Activated CD8-positive, alpha-beta memory T cell treated with anti-CD3 and anti-CD28 coated beads for 24 hours (primary cell): ENCODE results near the gene PLPP1.
"Not testable (repeated sequence)": the region's sequence is repeated elsewhere in the genome, so short reads cannot be mapped to it uniquely, and the experiment has no call there.

Source experiments
- DNase-seq: peaks from one replicate; pipeline ENCODE4 v3.0.0-alpha.2; 2020

The PLPP1 gene

DNA sequence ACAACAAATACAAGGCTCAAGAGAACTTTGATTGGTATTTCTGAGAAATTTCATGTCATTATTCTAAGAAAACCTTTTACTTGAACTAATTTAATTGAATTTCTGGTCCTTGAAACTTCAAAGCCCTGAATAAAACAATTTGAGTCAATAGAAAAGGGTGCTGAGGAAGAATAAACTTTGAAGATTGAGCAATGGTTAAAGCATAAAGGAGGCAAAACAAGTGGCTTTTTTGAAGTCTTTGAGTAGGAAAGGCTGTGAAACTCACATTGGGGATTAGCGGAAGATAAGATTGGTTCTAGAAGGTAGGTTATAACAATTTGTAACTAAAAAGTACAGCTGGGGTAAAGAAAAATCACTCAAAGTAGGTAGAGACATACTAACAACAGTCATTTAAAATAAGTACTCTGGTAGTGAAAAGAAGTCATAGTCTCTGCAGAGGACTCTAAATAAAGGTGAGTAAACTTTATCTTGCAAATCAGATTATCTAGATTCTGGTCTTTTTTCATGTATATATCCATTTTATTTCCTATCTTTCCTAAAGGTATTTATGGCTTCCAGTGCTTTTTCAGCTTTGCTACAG is 6.4 kb upstream of the PLPP1 start:
- DNase-seq: no peak

DNA sequence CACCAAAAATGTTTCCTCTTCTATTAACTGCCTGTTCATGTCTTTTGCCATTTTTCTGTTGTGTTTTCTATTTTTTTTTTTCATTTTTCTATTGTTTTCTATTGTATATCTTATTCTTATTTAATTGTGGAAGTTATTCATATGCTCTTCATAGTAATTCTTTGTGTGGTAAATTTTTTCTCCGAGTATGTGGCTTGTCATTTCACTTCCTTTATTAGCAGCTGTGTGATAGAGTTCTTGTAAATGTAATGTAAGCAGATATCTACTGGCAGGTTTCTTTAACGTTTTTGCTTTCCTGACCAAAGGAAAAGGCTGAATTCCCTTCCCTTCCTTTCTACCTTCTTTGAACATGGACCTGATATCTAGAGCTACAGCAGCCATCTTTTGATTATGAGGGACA is 5.8 kb upstream of the PLPP1 start:
- no peak for DNase-seq

DNA sequence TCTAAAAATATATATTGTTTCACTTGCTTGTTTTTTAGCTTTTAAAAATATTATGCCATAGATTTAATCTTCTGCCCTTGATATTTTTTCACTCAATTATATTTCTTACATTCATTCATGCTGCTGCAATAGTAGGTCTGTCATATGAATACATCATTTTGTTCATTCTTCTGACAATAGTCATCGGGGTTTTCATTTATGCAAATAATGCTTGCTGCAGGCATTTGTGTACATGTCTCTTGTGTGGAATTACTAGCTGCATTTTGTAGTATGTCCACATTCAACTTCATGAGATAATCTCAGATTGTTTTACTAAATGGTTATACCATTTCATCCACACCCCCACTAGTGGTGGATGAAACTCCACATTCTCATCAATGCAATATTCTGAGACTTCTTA is 5.3 kb upstream of the PLPP1 start:
- DNase-seq: no peak

DNA sequence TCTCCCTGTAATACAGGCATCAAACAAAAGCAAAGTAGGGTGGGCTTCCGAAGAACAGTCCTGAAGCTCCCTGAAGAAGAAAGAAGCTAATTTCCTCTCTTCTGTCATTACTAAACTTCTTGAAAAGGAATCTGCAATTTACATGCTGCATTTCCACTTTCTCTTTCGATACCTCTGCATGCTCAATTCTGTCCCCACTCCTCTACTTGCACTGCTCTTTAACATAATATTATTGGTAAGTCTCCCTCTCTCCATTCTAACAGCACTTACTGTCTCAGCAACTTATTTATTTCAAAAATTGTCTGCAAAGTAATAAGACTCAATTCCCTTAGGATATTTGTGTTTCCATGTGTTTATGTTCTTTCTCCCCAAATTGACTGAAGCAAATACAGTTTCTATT is 3.9 kb upstream of the PLPP1 start:
- no peak for DNase-seq

DNA sequence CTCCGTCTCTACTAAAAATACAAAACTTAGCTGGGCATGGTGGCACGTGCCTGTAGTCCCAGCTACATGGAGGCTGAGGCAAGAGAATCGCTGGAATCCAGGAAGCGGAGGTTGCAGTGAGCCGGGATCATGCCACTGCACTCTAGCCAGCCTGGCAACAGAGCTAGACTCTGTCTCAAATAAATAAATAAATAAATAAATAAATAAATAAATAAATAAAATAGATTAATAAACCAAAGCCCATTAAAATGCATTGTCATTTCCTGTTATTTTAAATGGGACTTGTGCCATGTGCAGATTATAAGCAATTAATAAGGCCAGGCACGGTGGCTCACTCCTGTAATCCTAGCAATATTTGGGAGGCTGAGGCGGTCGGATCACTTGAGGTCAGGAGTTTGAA is 2.6 kb upstream of the PLPP1 start:
- DNase-seq: not testable (repeated sequence)

DNA sequence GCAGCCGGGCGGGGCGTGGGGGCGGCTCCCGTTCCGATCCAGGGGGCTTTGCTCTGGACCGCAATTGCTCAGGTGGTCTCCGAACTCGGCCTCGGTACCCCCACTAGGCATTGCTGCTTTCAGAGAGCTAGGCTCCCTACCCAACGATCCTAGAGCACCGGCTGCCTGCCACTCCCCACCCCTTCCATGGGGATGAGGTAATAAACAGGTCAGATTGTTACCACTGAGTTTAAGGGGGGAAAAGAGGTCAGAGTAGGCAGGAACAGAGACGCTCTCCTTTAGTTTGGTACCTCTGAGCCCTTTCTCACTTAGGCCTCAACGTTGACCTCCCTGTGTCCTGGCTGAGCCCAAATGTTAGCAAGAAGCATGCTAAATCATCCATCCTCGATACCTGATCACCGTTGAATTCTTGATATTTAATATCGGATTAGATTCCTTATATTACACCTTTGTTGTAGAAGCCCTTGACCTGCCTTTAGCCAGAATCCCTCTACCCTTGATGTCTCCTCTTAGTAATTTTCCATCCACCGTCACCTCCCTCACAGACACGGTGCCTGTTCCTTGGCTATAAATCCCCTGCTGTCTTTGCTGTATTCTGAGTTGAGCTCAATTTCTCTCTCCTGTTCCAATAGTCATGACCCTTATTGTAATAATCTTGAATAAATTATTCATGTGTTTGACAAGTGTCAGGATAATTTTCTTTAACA is 588 bp upstream of the PLPP1 start:
- no peak for DNase-seq

DNA sequence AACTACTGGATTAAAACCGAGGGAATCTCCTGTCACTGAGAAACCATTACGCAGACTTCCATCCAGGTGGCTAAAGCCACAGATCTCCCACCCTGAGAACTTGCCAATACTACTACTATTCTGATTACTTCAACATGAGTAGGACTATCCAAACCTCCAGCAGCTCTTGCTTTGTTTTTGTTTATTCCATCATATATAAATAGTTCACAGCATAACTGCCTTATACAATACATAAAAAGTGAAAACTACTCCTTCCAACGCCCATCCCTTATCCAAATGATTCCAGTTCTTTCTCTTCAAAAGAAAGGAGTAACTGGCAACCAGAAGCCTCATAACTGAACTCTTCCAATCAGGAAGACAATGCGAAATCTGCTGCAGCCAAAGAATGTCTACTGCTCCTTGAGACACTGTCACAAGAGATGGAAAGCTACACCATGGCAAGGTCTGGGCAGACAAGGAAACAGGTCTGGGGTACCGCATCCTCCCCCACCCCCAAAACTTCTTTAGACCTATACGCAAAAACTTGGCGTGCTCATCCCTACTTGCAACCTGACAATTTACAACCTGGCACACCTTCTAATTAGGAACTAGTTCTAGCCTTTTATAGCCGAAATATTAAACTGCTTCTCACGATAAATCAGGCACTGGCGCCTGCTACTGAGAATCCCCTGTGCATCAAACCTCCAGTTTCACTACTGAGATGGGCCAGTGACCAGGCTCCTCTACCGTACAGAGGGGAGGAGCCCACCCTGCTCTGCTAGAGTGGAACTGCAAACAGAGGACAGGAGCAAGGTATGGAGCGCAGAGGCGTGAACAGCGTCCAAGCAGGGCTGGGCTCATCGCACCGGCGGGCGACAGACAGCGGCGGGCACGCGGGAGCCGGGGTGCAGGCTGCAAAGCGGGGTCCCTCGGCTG is 986 bp downstream of the PLPP1 start:
- no peak for DNase-seq

DNA sequence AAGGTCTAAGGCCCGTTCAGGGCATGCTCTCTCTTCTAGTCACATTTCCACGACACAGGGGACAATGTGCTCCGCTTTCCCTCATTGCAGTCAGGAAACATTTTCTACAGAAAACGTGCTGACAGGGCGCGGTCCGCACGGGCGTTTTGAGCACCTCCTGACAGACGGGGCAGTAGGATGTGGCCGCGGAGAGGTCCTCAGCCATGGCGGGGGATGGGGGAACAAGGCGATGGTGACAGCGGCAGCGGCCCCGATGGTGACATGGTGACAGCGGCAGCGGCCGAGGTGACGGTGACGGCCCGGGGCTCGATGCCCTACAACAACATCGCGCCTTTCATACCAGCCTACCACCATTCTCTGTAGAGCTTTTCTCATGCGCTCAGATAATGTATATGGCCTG is 4.1 kb downstream of the PLPP1 start:
- DNase-seq: no peak

DNA sequence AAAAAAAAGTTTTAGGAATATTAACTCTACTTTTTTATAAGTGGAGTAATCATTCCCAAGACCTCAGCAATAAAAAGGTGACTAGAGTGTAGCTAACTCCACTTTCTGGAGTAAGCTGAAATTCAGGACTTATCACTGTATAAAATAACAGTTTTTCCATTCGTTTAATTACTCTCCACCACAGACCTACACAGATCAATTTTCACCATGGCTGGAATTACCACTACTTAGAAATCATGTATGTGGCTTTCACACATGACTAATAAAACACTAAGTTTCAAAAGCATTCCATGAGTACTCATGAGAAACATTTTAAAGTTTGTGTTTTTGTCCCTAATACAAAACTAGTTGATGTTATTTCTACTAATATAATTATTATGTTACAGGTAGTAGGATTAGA is 9.9 kb downstream of the PLPP1 start:
- DNase-seq: no peak

DNA sequence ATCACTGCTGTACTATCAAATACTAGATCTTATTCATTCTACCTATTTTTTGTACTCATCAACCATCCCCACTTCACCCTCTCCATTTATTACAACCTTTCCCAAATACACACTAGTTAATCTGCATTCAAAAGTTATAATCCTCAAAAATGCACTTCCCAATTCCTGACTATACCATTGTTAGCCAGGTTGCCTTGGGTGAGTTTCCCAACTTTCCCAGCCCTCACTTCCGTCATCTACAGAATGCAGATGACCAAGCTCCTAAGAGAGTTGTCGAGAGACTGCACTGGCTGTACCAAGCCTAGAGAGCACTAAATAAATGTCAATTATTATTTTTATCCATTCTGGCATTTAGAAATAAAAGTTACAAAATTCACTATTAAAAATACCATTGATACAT is 11.5 kb downstream of the PLPP1 start:
- no peak for DNase-seq

DNA sequence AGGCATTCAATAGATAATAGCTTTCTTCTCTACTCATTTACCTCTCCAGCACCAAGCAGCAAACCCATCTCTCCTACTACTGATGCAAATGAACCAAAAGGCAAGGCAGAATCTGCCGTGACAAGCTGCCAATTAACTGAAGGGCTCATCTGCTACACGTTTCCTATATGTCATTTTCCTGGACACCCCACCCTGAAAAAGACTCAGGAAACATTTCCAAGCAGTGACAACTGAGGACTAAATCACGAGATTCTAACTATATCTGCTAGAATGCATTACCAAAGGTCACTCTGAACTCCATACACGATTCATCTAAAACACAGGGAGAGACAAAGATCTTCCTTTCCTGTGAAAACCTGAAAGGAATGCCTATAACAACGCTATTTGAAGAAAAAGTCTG is 12.9 kb downstream of the PLPP1 start:
- no peak for DNase-seq

DNA sequence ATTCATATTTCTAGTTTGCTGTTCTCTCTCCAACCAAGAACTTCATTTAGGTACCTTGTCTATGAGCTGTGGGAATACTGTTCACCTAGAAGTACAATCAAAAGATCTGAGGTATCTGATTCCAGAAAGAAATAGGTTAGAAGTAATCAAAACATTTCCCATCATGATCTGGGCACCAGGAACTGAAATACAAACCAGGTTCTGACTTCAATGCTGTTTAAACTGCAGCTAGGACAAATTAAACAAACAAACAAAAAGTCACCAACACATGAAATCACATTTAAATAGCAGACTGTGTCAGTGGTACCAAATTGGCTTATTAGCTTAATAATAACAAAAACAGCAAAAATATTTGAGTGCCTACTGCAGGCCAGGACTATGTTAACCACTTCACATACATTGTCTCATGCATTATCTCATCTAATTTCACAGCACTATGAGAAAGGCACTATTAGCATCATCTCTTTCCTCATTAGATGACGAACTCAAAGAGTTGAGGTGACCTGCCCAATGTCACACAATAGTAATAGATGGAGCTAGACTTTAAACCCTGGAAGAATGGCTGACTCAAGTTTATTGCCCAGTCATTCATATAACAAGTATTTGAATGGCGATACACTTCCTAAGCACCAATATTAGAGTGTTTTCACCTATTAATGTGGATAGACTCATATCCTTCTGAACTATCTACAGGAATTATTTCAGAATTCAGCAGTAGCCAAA is 14.5 kb downstream of the PLPP1 start:
- no peak for DNase-seq

DNA sequence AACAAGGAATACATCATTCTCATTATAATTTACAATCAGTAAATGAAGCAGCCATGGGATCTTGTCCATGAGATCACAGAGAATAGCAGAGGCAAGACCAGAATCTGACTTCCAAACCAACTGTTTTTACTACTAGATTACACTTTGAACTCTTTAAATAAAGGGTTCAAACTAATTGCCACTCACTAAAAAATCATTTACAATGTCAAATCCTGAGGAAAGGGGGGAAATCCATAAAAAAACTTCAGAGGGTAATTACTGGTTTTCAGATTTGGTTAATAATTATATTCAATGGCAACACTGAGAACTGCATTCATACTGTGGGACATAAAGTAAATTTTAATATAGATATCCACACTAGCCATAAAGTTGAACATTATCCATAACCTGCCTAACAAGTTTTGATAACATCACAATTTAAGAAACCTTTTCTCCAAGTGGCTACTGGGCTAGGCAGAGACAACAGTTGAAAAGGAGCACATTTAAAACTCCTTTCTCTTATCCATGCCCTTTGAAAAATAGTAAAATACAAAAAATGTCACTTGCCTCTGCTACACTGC is 15.9 kb downstream of the PLPP1 start:
- DNase-seq: no peak

DNA sequence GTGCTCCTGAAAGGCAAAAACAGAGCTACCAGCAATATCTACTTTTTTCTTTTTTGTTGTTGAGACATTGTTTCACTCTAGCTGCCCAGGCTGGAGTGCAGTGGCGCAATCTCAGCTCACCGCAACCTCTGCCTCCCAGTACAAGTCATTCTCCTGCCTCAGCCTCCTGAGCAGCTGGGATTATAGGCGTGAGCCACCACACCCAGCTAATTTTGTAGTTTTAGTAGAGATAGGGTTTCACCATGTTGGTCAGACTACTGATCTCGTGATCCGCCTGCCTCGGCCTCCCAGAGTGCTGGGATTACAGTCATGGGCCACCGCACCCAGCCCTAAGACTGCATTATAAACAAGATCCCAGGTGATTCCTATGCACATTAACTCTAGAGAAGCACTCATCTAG is 17.0 kb downstream of the PLPP1 start:
- DNase-seq: no peak

DNA sequence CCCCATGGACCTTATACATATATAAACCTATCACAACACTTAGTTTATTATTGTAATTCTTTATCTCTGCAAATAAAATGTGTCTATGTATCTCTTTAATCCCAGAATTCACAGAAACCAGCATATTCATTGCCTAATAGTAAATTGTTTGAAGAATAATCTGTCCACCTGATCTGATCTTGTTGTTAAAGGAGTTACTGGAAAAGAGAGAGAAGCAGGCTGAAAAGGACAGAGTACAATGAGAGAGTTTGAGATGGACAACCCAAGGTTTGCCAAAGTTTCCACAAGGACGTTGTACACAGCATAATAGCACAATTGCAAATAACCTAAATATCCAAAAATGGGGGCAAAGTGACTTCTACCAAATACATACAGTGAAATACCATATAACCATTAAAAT is 23.8 kb downstream of the PLPP1 start:
- DNase-seq: no peak

DNA sequence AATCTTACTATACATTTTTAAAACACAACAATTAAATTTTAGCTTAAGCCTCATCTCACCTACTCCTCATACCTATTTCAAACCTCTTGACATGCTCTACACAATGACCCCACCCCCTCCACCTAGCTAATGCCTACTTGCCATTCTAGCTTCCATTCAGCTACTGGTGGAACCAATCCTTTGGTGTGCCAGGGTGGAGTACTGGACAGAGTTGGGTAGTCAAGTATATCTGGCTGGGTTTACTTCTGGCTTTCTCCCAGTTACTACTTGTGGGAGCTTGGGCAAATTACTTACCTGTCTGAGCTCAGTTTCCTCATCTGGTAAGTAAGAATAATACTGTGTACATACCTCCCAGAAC is 24.3 kb downstream of the PLPP1 start:
- DNase-seq: no peak

DNA sequence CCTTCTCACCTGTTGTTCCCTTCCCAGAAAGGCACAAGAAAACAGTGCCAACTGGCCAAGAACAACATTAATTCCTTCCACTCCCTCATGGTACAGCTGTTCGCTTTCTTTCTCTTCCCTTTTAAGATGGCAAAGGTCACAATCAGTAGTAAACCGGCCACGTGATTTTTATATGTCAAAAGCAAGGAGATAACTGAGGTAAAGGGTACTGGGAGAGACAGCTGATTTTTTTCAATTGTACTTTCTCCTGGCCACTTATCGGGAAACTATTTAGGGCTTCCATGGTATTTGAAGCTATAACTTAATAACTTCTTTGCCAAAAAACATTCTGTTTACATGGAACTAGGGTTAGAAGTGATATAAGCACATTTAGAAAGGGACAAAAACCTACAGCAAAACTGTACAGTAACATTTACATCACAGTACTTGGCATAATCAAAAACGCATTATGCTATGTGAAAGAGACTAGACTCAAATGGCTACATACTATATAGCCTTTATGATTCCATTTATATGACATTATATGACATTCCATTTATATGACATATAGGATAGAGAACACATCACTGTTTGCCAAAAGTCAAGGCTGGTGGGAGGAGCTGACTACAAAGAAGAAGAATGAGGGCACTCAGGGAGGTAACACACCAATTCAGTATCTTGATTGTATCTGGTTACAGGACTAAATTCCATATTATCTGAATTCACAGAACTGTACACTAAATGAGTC is 24.8 kb downstream of the PLPP1 start:
- DNase-seq: no peak

DNA sequence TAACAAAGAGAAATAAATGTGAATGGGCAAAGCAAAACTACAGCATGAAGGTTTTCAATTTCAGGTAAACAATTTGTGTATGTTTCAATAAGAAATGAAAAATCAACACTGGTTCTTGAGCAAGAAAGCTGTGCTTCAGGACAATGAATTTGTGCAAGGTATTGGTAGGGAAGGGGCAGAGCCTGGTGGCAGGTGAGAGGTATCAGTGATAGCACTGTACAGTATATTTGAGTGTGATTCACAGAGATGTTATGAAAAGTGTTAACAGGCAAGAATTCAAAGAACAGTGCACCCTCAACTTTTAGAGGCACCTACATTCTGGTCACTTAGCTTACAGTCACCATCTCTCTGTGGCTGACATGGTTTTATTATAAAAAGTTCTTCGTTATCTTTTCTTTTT is 25.7 kb downstream of the PLPP1 start:
- DNase-seq: no peak

DNA sequence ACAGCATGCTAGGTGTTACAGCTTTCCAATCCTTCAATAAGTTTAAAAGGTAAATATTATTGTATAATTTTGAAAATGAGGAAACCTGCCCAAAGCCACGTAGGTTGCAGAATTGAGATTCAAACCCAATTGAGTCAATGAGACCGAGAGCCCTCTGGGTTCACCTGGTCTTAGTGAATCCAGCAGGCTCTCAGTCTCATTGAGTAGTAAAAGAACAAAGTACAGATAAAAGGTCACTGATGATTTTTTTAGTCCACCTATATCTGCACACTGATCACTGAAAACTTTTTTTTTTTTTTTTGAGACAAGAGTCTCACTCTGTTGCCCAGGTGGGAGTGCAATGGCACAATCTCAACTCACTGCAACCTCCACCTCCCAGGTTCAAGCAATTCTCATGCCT is 27.2 kb downstream of the PLPP1 start:
- no peak for DNase-seq

DNA sequence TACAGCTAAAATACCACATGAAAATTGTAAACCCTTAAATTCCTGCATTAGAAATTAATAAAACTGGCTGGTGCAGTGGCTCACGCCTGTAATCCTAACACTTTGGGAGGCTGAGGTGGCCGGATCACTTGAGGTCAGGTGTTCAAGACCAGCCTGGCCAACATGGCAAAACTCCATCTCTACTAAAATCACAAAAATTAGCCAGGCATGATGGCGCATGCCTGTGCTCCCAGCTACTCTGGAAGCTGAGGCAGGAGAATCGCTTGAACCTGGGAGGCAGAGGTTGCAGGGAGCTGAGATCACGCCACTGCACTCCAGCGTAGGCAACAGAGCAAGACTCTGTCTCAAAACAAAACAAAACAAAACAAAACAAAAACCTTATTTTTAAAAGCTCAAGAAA is 29.1 kb downstream of the PLPP1 start:
- not testable (repeated sequence) for DNase-seq

DNA sequence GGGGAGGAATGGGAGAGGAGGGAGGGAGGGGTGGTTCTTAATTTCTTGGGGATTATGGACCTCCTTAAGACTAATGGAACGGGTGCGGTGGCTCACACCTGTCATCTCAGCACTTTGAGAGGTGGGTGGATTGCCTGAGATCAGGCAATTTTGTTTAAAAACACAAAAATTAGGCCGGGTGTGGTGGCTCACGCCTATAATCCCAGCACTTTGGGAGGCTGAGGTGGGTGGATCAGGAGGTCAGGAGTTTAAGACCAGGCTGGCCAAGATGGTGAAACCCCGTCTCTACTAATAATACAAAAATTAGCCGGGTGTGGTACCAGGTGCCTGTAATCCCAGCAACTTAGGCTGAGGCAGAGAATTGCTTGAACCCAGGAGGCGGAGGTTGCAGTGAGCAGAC is 30.8 kb downstream of the PLPP1 start:
- not testable (repeated sequence) for DNase-seq

DNA sequence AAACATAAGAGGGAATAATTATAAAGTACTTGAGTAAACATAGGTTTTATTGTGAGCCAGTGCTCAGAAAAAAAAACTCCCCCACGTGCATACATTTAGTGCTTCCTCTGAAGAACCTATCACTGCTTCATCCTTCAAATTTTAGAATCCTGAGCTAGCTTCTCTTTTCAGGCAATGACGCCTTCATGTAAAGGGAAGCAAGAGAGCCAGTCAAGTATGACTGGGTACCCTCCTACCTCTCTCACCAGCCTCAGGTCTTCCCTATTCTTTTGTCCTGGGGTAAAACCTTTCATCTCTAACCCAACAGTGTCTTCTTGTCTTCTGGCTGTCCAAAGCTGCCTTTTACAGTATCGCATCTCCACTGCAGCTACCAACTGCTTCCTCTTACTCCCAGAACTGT is 32.0 kb downstream of the PLPP1 start:
- no peak for DNase-seq

DNA sequence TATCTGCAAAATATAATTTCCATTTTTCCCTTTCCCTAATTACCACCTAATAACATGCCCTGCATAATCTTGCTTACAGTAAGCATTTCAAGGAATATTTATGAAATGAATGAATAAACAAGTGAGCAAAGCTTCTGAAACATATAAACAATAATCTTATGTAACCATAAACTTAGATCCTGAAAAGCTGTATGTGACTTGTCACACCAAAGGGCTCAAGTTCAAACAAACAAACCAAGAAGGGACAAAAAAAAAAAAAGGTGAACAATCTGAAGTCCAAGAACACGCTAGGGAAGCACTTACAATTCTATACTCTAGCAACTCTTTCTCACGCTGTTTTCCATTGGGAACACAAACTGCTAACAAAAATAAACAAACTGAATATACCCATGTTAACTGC is 36.3 kb downstream of the PLPP1 start:
- no peak for DNase-seq
